ENCODE results near the gene ENTREP1.
"Not testable (repeated sequence)": the region's sequence is repeated elsewhere in the genome, so short reads cannot be mapped to it uniquely, and the experiment has no call there.

The ENTREP1 gene

GRCh38 chr9:69395718-69396117 lies 70.7 kb downstream of the ENTREP1 start:
- Histone ChIP-seq H3K4me1 (peaks cover 0 to 39% (median 27%) of the 10 kb centered on the region in 4 donors), H3K4me3 (no peak overlapping the region), H3K9me3 (no peaks in the 10 kb centered on the region), H3K27me3 (no peaks in the 10 kb centered on the region), H3K27ac (no peak overlapping the region), H3K36me3 (peaks cover 0 to 7% (median 0%) of the 10 kb centered on the region in 3 donors)
- TF ChIP-seq CTCF (IDR thresholded peaks at IDR 0.05) = no peak
- DNase-seq = no peak
- intact Hi-C loops (cut with DNase I; ENCODE audit: low total_unique reads) = no loop called here

- no peak for DNase-seq
- intact Hi-C loops (cut with DNase I; ENCODE audit: low total_unique reads) = no loop called here
- Histone ChIP-seq H3K4me3 (no peak overlapping the region), H3K4me1 (peaks cover 0 to 32% (median 22%) of the 10 kb centered on the region in 4 donors), H3K27me3 (no peaks in the 10 kb centered on the region), H3K36me3 (peaks cover 0 to 7% (median 0%) of the 10 kb centered on the region in 3 donors), H3K27ac (peak overlapping the region in 1 of 2 donors; percentile 62), H3K9me3 (no peaks in the 10 kb centered on the region)
- TF ChIP-seq CTCF (IDR thresholded peaks at IDR 0.05) = no peak
Measured at GRCh38 chr9:69396759-69397158, 71.7 kb downstream of the ENTREP1 start.

- intact Hi-C loops (cut with DNase I; ENCODE audit: low total_unique reads) = no loop called here
- Histone ChIP-seq H3K4me3 (peak overlapping the region in 1 of 2 donors; percentile 13), H3K4me1 (peaks cover 0 to 23% (median 14%) of the 10 kb centered on the region in 4 donors), H3K27ac (peak overlapping the region; percentile 36 to 62), H3K9me3 (no peaks in the 10 kb centered on the region), H3K36me3 (peaks cover 0 to 7% (median 0%) of the 10 kb centered on the region in 3 donors), H3K27me3 (no peaks in the 10 kb centered on the region)
- no peak for TF ChIP-seq CTCF (IDR thresholded peaks at IDR 0.05)
- no peak for DNase-seq
Measured at GRCh38 chr9:69397384-69398214, 72.6 kb downstream of the ENTREP1 start.

- no peak for TF ChIP-seq CTCF (IDR thresholded peaks at IDR 0.05)
- Histone ChIP-seq H3K27me3 (no peaks in the 10 kb centered on the region), H3K9me3 (no peaks in the 10 kb centered on the region), H3K27ac (no peak overlapping the region), H3K4me3 (no peak overlapping the region), H3K36me3 (no peaks in the 10 kb centered on the region), H3K4me1 (peaks cover 0 to 18% (median 9%) of the 10 kb centered on the region in 4 donors)
- intact Hi-C loops (cut with DNase I; ENCODE audit: low total_unique reads) = no loop called here
- DNase-seq = no peak
Measured at GRCh38 chr9:69400470-69400869, 75.5 kb downstream of the ENTREP1 start.

GRCh38 chr9:69409936-69410335 lies 84.9 kb downstream of the ENTREP1 start:
- H3K27me3 ChIP-seq; intact Hi-C loops (cut with DNase I; ENCODE audit: low total_unique reads); DNase-seq; H3K36me3 ChIP-seq; H3K4me1 ChIP-seq; H3K9me3 ChIP-seq; H3K4me3 ChIP-seq; H3K27ac ChIP-seq: not testable (repeated sequence)

GRCh38 chr9:69411246-69411645 lies 86.2 kb downstream of the ENTREP1 start:
- Histone ChIP-seq H3K27me3 (no peaks in the 10 kb centered on the region), H3K27ac (no peak overlapping the region), H3K4me3 (no peak overlapping the region), H3K36me3 (no peaks in the 10 kb centered on the region), H3K4me1 (peaks cover 0 to 7% (median 0%) of the 10 kb centered on the region in 4 donors), H3K9me3 (no peaks in the 10 kb centered on the region)
- DNase-seq = no peak
- TF ChIP-seq CTCF (IDR thresholded peaks at IDR 0.05) = no peak
- intact Hi-C loops (cut with DNase I; ENCODE audit: low total_unique reads) = no loop called here
